Transverse colon (tissue), 4 donors: ENCODE results near the gene EPHB4. TPM values are rescaled to one million over a fixed set of nuclear protein-coding genes. Genes with fewer than 3 reads are reported as not detected.

Source experiments
- DNase-seq: peaks from one replicate; pipeline ENCODE4 v3.0.0-alpha.2; 2019
- H3K27ac ChIP-seq, 4 donors: fragments of 200-600 bp; sonication (generic); 2 replicates each; pipeline ENCODE4 v1.5.1; 2016 to 2018; ENCODE audit warnings: inconsistent platforms in 4 of 4
- H3K27me3 ChIP-seq: fragments of 200-600 bp; sonication (generic); 2 replicates; pipeline ENCODE4 v1.5.1; 2017; ENCODE audit warnings: inconsistent platforms
- H3K36me3 ChIP-seq, 4 donors: fragments of 200-600 bp; sonication (generic); 2 replicates each; pipeline ENCODE4 v1.5.1; 2017 to 2019; ENCODE audit warnings: inconsistent platforms in 4 of 4
- H3K4me1 ChIP-seq, 4 donors: fragments of 200-600 bp; sonication (generic); 2 replicates each; pipeline ENCODE4 v1.5.1; 2017 to 2020; ENCODE audit warnings: inconsistent platforms in 4 of 4
- H3K4me3 ChIP-seq, 4 donors: fragments of 200-600 bp; sonication (generic); 1 replicate in 1 of 4; 2 replicates in 3 of 4; pipeline versions ENCODE4 v1.5.1 to v1.6.1; 2017 to 2019; ENCODE audit warnings: inconsistent platforms in 4 of 4
- H3K9me3 ChIP-seq, 2 donors: fragments of 200-600 bp; sonication (generic); 2 replicates each; pipeline ENCODE4 v1.5.1; 2017 to 2019; ENCODE audit warnings: inconsistent platforms in 2 of 2
- CTCF ChIP-seq, 5 experiments: fragments of 200-600 bp in 3 of 5; fragments of 450-650 bp in 2 of 5; sonication (generic) in 3 of 5; IDR thresholded peaks; 1 replicate in 2 of 5; 2 replicates in 3 of 5; pipeline ENCODE4 v1.5.1; 2016 to 2017; ENCODE audit warnings: antibody characterized with exemption in 5 of 5, inconsistent platforms in 3 of 5, mild to moderate bottlenecking in 2 of 5, moderate library complexity in 1 of 5
- EP300 ChIP-seq: sonication (generic); formaldehyde crosslinking; IDR thresholded peaks from one replicate; pipeline ENCODE4 v1.6.1; 2017; ENCODE audit warnings: antibody characterized with exemption, low read depth
- POLR2A ChIP-seq: fragments of 450-650 bp; IDR thresholded peaks from one replicate; pipeline ENCODE4 v1.6.1; 2016; ENCODE audit warnings: antibody characterized with exemption, mild to moderate bottlenecking, moderate library complexity
- POLR2AphosphoS5 ChIP-seq, 3 donors: sonication (generic); formaldehyde crosslinking; IDR thresholded peaks; one replicate each; pipeline ENCODE4 v1.6.1; 2016; ENCODE audit warnings: antibody characterized with exemption in 3 of 3
- WGBS, 2 donors: methylation state at CpG; one replicate each; pipeline ENCODE4 v1.1.5; 2018; ENCODE audit warnings: low coverage in 1 of 2; 5-methylcytosine and 5-hydroxymethylcytosine counted together
- in situ Hi-C, 4 donors: fragments of 200-750 bp; cut with MboI; loops; one replicate each; pipeline versions ENCODE4 v1.15.0 to v1.15.1; 2017; ENCODE audit warnings: low sequenced_read_pairs in 3 of 4, low pct_ligation_motif_present in 1 of 4, low pct_unique_long_range_greater_than_20kb in 1 of 4
- intact Hi-C: fragments of 100-400 bp; cut with DNase I; formaldehyde crosslinking; loops from one replicate; pipeline ENCODE4 v1.15.1; 2023; ENCODE audit warnings: low total_unique reads
- total RNA-seq, 4 donors: library from RNA; depleted of rRNA; stranded (reverse); fragments of >200 nt; gene quantifications; one replicate each; pipeline ENCODE4 v1.1.0, GENCODE V29; 2016

EPHB4 gene
- total RNA-seq, 4 donors from 2014 or later: 23.2 to 95.5 (median 43.5) TPM

- intact Hi-C loops (no loop called here), in situ Hi-C loops (loop anchor here in 1 of 4 donors (10.0 to 25.0 kb wide), 2 partner anchors 63 to 270 kb away; partner anchors contain the start of gene SLC12A9)
- no peak overlapping the region for H3K27ac ChIP-seq
- DNase-seq: no peak
- peaks cover 20% of the 10 kb centered on the region for H3K27me3 ChIP-seq
- TF ChIP-seq EP300 (no peak), POLR2AphosphoS5 (IDR thresholded peaks at IDR 0.05) (no peak), POLR2A (no peak), CTCF (IDR thresholded peaks at IDR 0.05) (no peak)
- H3K9me3 ChIP-seq: no peaks in the 10 kb centered on the region
- no peaks in the 10 kb centered on the region for H3K4me1 ChIP-seq
- WGBS, 2 donors: 87% methylated on average over 24 of the region's 26 CpGs; no CpG with 5 or more reads in 1 of the 2 donors
- no peaks in the 10 kb centered on the region for H3K36me3 ChIP-seq
- no peak overlapping the region for H3K4me3 ChIP-seq
Measured at GRCh38 chr7:100791881-100792666, 35.2 kb downstream of the EPHB4 start.

- no peaks in the 10 kb centered on the region for H3K4me1 ChIP-seq
- H3K4me3 ChIP-seq: no peak overlapping the region
- H3K9me3 ChIP-seq: no peaks in the 10 kb centered on the region
- H3K36me3 ChIP-seq: no peaks in the 10 kb centered on the region
- WGBS, 2 donors: 68% methylated on average over 9 of the region's 9 CpGs; no CpG with 5 or more reads in 1 of the 2 donors
- intact Hi-C loops (no loop called here), in situ Hi-C loops (loop anchor here in 1 of 4 donors (25.0 kb wide), 1 partner anchor 273 kb away; no protein-coding TSS in a partner anchor)
- no peak overlapping the region for H3K27ac ChIP-seq
- no peak for DNase-seq
- peaks cover 25% of the 10 kb centered on the region for H3K27me3 ChIP-seq
- no peak for TF ChIP-seq CTCF (IDR thresholded peaks at IDR 0.05)
Measured at GRCh38 chr7:100789055-100789454, 38.3 kb downstream of the EPHB4 start.

GRCh38 chr7:100786323-100786722, 41.0 kb downstream of the EPHB4 start:
- intact Hi-C loops (no loop called here), in situ Hi-C loops (loop anchor here in 1 of 4 donors (25.0 kb wide), 1 partner anchor 276 kb away; no protein-coding TSS in a partner anchor)
- H3K36me3 ChIP-seq: no peaks in the 10 kb centered on the region
- TF ChIP-seq CTCF (IDR thresholded peaks at IDR 0.05): no peak
- peaks cover 17% of the 10 kb centered on the region for H3K27me3 ChIP-seq
- H3K27ac ChIP-seq: no peak overlapping the region
- H3K4me1 ChIP-seq: no peaks in the 10 kb centered on the region
- WGBS, 2 donors: 67% methylated on average over 1 of the region's 1 CpG; no CpG with 5 or more reads in 1 of the 2 donors
- no peak overlapping the region for H3K4me3 ChIP-seq
- DNase-seq: no peak
- H3K9me3 ChIP-seq: peaks cover 0 to 3% of the 10 kb centered on the region in 2 donors

- 31 to 73% methylated on average over 7 to 17 of the region's 17 CpGs for WGBS, 2 donors
- peaks cover 21% of the 10 kb centered on the region for H3K27me3 ChIP-seq
- in situ Hi-C loops: loop anchor here in 1 of 4 donors (25.0 kb wide), 1 partner anchor 276 kb away; no protein-coding TSS in a partner anchor
Measured at GRCh38 chr7:100785878-100786277, 41.4 kb downstream of the EPHB4 start.

More at GRCh38 chr7:100785878-100786277, 41.4 kb downstream of the EPHB4 start:
- Histone ChIP-seq H3K4me3 (no peak overlapping the region), H3K27ac (no peak overlapping the region), H3K36me3 (no peaks in the 10 kb centered on the region), H3K4me1 (no peaks in the 10 kb centered on the region), H3K9me3 (peaks cover 0 to 3% of the 10 kb centered on the region in 2 donors)
- DNase-seq: no peak
- intact Hi-C loops: no loop called here
- no peak for TF ChIP-seq POLR2A
- TF ChIP-seq POLR2AphosphoS5 (IDR thresholded peaks at IDR 0.05): no peak
- TF ChIP-seq CTCF (IDR thresholded peaks at IDR 0.05): no peak
- TF ChIP-seq EP300: no peak
